Measurements from ENCODE around the gene LRRC59. TPM values are rescaled to one million over a fixed set of nuclear protein-coding genes. Genes with fewer than 3 reads are reported as not detected.

Gene LRRC59
- total and polyA plus RNA-seq, 2 of the 13 experiments (the other 11 are each of a cell fraction or from before 2014, with no cell fraction given): 87.3 to 222 TPM

GRCh38 chr17:50397111-50397918 lies at the start of gene LRRC59 (continued):
- TF ChIP-seq ZNF513 (CRISPR knock-in tag; conservative IDR thresholded peaks at IDR 0.05) (peak; percentile 99; the same call in 1 of the 2 replicates), FOXC1 (CRISPR knock-in tag; IDR thresholded peaks at IDR 0.05; ENCODE audit: borderline replicate concordance) (peak; percentile 99), ZFY (CRISPR knock-in tag; IDR thresholded peaks at IDR 0.05) (peak; percentile 97), ATRX (CRISPR knock-in tag; IDR thresholded peaks at IDR 0.05; ENCODE audit: borderline replicate concordance) (peak; percentile 9; the same call in 1 of the 2 replicates), RBAK (CRISPR knock-in tag; IDR thresholded peaks at IDR 0.05) (peak; percentile 49; the same call in 1 of the 2 replicates), NFIB (CRISPR knock-in tag; IDR thresholded peaks at IDR 0.05; ENCODE audit: borderline replicate concordance) (no peak; the same call in 1 of the 2 replicates), ZNF597 (CRISPR knock-in tag; IDR thresholded peaks at IDR 0.05) (no peak), PTBP1 (IDR thresholded peaks at IDR 0.05; ENCODE audit: low read depth, low read length, poor library complexity, severe bottlenecking) (peak; percentile 87), SETDB1 (CRISPR knock-in tag; IDR thresholded peaks at IDR 0.05; ENCODE audit: borderline replicate concordance) (no peak), ZXDC (CRISPR knock-in tag; IDR thresholded peaks at IDR 0.05) (peak; percentile 95), XBP1 (CRISPR knock-in tag; IDR thresholded peaks at IDR 0.05) (peak; percentile 97), ATF7-NPFF (CRISPR knock-in tag; IDR thresholded peaks at IDR 0.05; ENCODE audit: low read depth) (peak; percentile 100), THAP11 (CRISPR knock-in tag; IDR thresholded peaks at IDR 0.05) (peak; percentile 96), ZNF605 (CRISPR knock-in tag; IDR thresholded peaks at IDR 0.05) (peak; percentile 46; the same call in 1 of the 2 replicates), KDM3A (CRISPR knock-in tag; IDR thresholded peaks at IDR 0.05; ENCODE audit: low read depth) (peak; percentile 100), NFE2L2 (IDR thresholded peaks at IDR 0.05; ENCODE audit: low read length) (peak; percentile 2; the same call in 1 of the 2 replicates), ZNF354B (CRISPR knock-in tag; IDR thresholded peaks at IDR 0.05) (peak; percentile 82)
- TF ChIP-seq, protein P1, sequence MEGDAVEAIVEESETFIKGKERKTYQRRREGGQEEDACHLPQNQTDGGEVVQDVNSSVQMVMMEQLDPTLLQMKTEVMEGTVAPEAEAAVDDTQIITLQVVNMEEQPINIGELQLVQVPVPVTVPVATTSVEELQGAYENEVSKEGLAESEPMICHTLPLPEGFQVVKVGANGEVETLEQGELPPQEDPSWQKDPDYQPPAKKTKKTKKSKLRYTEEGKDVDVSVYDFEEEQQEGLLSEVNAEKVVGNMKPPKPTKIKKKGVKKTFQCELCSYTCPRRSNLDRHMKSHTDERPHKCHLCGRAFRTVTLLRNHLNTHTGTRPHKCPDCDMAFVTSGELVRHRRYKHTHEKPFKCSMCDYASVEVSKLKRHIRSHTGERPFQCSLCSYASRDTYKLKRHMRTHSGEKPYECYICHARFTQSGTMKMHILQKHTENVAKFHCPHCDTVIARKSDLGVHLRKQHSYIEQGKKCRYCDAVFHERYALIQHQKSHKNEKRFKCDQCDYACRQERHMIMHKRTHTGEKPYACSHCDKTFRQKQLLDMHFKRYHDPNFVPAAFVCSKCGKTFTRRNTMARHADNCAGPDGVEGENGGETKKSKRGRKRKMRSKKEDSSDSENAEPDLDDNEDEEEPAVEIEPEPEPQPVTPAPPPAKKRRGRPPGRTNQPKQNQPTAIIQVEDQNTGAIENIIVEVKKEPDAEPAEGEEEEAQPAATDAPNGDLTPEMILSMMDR (CRISPR knock-in tag; IDR thresholded peaks at IDR 0.05): peak; percentile 100
- TF ChIP-seq, protein P2, sequence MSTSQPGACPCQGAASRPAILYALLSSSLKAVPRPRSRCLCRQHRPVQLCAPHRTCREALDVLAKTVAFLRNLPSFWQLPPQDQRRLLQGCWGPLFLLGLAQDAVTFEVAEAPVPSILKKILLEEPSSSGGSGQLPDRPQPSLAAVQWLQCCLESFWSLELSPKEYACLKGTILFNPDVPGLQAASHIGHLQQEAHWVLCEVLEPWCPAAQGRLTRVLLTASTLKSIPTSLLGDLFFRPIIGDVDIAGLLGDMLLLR (CRISPR knock-in tag; IDR thresholded peaks at IDR 0.05): peak; percentile 91
- TF ChIP-seq, protein P3, sequence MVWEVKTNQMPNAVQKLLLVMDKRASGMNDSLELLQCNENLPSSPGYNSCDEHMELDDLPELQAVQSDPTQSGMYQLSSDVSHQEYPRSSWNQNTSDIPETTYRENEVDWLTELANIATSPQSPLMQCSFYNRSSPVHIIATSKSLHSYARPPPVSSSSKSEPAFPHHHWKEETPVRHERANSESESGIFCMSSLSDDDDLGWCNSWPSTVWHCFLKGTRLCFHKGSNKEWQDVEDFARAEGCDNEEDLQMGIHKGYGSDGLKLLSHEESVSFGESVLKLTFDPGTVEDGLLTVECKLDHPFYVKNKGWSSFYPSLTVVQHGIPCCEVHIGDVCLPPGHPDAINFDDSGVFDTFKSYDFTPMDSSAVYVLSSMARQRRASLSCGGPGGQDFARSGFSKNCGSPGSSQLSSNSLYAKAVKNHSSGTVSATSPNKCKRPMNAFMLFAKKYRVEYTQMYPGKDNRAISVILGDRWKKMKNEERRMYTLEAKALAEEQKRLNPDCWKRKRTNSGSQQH (CRISPR knock-in tag; IDR thresholded peaks at IDR 0.05; ENCODE audit: low read depth): peak; percentile 99

Data from HepG2 (cell line).